Panc1 (cell line): ENCODE measurements around the gene CEBPB. TPM values are rescaled to one million over a fixed set of nuclear protein-coding genes. Genes with fewer than 3 reads are reported as not detected.

Experiments used
- ATAC-seq: fragments of 200-7000 bp; cut with Tn5 transposase; 2 replicates; pipeline ENCODE4 v1.9.1; 2020; ENCODE audit warnings: mild to moderate bottlenecking, moderate library complexity
- BruUV-seq: library from RNA; stranded (reverse); fragments of 400-500 nt; replicated peaks from 2 replicates; lab custom pipeline; 2021; lab: Mats Ljungman, UMichigan
- CTCF ChIA-PET: fragments of 300-600 bp; sonication (Branson Sonifier 250); formaldehyde crosslinking; loops from one replicate; lab custom pipeline; 2022; ENCODE audit warnings: antibody characterized with exemption; lab: Charles Lee
- POLR2A ChIA-PET: fragments of 300-600 bp; sonication (Branson Sonifier 250); formaldehyde crosslinking; loops from one replicate; lab custom pipeline; 2022; ENCODE audit warnings: antibody characterized with exemption; lab: Charles Lee
- DNase-seq: peaks from one replicate; pipeline ENCODE4 v3.0.0-alpha.2; 2010; ENCODE audit warnings: low read depth, low spot score
- H3K27ac ChIP-seq: 2 replicates; pipeline ENCODE4 v1.5.1; 2011; ENCODE audit warnings: mild to moderate bottlenecking, low read length, inconsistent platforms
- H3K27me3 ChIP-seq: fragments of 200-500 bp; sonication (Bioruptor generic); 2 replicates; pipeline ENCODE4 v1.6.0; 2014; ENCODE audit warnings: low read length, inconsistent platforms; ENCODE audit not compliant: control insufficient read depth, insufficient read depth
- H3K36me3 ChIP-seq: fragments of 200-500 bp; sonication (Bioruptor generic); 2 replicates; pipeline ENCODE4 v1.5.1; 2014; ENCODE audit warnings: inconsistent platforms, mild to moderate bottlenecking, low read length, moderate library complexity; ENCODE audit not compliant: control insufficient read depth, insufficient read depth
- H3K4me1 ChIP-seq: 2 replicates; pipeline ENCODE4 v1.5.1; 2011; ENCODE audit warnings: inconsistent platforms, mild to moderate bottlenecking, low read length, moderate library complexity; ENCODE audit not compliant: control insufficient read depth, insufficient read depth
- H3K4me3 ChIP-seq, 2 experiments: 2 replicates each; pipeline ENCODE4 v1.5.1; 2011 to 2012; ENCODE audit warnings: low read depth in 2 of 2, low read length in 2 of 2, mild to moderate bottlenecking in 2 of 2, inconsistent platforms in 1 of 2, moderate library complexity in 1 of 2
- H3K9me3 ChIP-seq: fragments of 200-500 bp; sonication (Bioruptor generic); 2 replicates; pipeline ENCODE4 v1.5.1; 2014; ENCODE audit warnings: low read depth, mild to moderate bottlenecking, inconsistent platforms, low read length, moderate library complexity; ENCODE audit not compliant: control insufficient read depth, insufficient read depth
- CTCF ChIP-seq: fragments of 450-650 bp; IDR thresholded peaks from 2 replicates; pipeline ENCODE4 v1.5.1; 2017; ENCODE audit warnings: mild to moderate bottlenecking
- POLR2AphosphoS5 ChIP-seq: IDR thresholded peaks from 2 replicates; pipeline ENCODE4 v1.6.1; 2012; ENCODE audit warnings: mild to moderate bottlenecking, low read depth, low read length, moderate library complexity
- REST ChIP-seq, 2 experiments: IDR thresholded peaks; 2 replicates each; pipeline ENCODE4 v1.6.1; 2011 to 2012; ENCODE audit warnings: low read depth in 2 of 2, control low read depth in 1 of 2, low read length in 1 of 2, mild to moderate bottlenecking in 1 of 2, moderate library complexity in 1 of 2; ENCODE audit not compliant: insufficient read depth in 1 of 2
- SIN3A ChIP-seq: IDR thresholded peaks from 2 replicates; pipeline ENCODE4 v1.6.1; 2012; ENCODE audit warnings: low read depth, mild to moderate bottlenecking, low read length, moderate library complexity, borderline replicate concordance; ENCODE audit not compliant: insufficient read depth
- TCF7L2 ChIP-seq: IDR thresholded peaks from 2 replicates; pipeline ENCODE4 v1.6.1; 2011; ENCODE audit warnings: mild to moderate bottlenecking, low read depth, low read length, inconsistent platforms
- in situ Hi-C: cut with HindIII; loops from 2 replicates; pipeline ENCODE4 v1.10.0; 2016; ENCODE audit warnings: low sequenced_read_pairs, low pct_unique_long_range_greater_than_20kb
- intact Hi-C: fragments of 100-400 bp; cut with micrococcal nuclease; formaldehyde crosslinking; loops from one replicate; pipeline ENCODE4 v1.10.0; 2022; ENCODE audit not compliant: unreplicated experiment
- total RNA-seq: library from RNA; stranded (reverse); gene quantifications from one replicate; pipeline ENCODE4 v1.2.1, GENCODE V29; 2021; ENCODE audit not compliant: unreplicated experiment

The CEBPB gene
- total RNA-seq, 1 experiment from 2014 or later = 52.1 TPM

DNA sequence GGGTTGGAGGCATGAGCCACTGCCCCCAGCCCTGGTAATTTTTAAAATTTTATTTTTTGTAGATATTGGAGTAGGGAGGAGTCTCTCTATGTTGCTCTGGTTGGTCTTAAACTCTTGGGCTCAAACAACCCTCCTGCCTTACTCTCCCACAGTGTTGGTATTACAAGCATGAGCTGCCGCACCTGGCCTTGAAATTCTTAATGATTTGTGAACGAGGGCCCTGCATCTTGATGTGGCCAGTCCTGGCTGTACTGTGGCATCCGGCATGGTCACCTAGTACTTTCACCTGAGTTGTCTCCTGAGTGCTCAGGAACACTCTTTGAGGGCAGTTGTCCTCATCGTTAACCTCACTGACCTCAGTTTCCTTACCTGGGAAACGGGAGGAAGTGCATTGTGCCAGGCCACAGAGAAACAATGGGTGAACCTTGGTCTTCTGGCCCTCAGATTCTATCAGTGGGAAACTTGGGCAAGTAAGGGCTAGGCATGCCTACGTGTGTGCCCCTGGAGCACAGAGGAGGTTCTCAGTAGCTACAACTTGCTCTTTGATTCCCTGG is 19.5 kb downstream of the CEBPB start:
- DNase-seq (no peak), ATAC-seq (no peak)
- CTCF ChIA-PET = no interaction called here
- no peaks in the 10 kb centered on the region for H3K4me1 ChIP-seq
- intact Hi-C loops (no loop called here), in situ Hi-C loops (no loop called here)
- H3K36me3 ChIP-seq = no peaks in the 10 kb centered on the region
- BruUV-seq = no TSS peak
- no peak overlapping the region for H3K27ac ChIP-seq
- no peaks in the 10 kb centered on the region for H3K27me3 ChIP-seq
- no peak overlapping the region for H3K4me3 ChIP-seq
- POLR2A ChIA-PET = no interaction called here
- no peak for TF ChIP-seq TCF7L2
- TF ChIP-seq POLR2AphosphoS5 = no peak
- TF ChIP-seq SIN3A = no peak
- TF ChIP-seq CTCF = no peak
- no peak for TF ChIP-seq REST (IDR thresholded peaks at IDR 0.05; ENCODE audit: insufficient read depth in 1 of 2, low read depth in 2 of 2, low read length in 1 of 2)
- no peaks in the 10 kb centered on the region for H3K9me3 ChIP-seq

- DNase-seq (no peak), ATAC-seq (no peak)
- Histone ChIP-seq H3K9me3 (no peaks in the 10 kb centered on the region), H3K36me3 (no peaks in the 10 kb centered on the region), H3K27me3 (no peaks in the 10 kb centered on the region), H3K4me3 (no peak overlapping the region), H3K4me1 (no peaks in the 10 kb centered on the region), H3K27ac (no peak overlapping the region)
- POLR2A ChIA-PET = interaction anchor here (0.7 kb wide), 1 partner anchor 10 kb away, joined by 3 read pairs; no protein-coding TSS in a partner anchor
- TF ChIP-seq POLR2AphosphoS5 (no peak), TCF7L2 (no peak), CTCF (no peak), SIN3A (no peak), REST (IDR thresholded peaks at IDR 0.05; ENCODE audit: insufficient read depth in 1 of 2, low read depth in 2 of 2, low read length in 1 of 2) (no peak)
- in situ Hi-C loops (no loop called here), intact Hi-C loops (no loop called here)
- CTCF ChIA-PET = no interaction called here
- BruUV-seq = no TSS peak
Measured at GRCh38 chr20:50211091-50211490, 20.5 kb downstream of the CEBPB start.
